Ecto neural progenitor cell (in vitro differentiated cells): Measurements from ENCODE around the gene CNST.
"Not testable (repeated sequence)": the region's sequence is repeated elsewhere in the genome, so short reads cannot be mapped to it uniquely, and the experiment has no call there.

Source experiments
- DNase-seq: peaks from one replicate; pipeline ENCODE4 v3.0.0-alpha.2; 2018; ENCODE audit warnings: low spot score

The CNST gene

GRCh38 chr1:246559310-246559709, 6.9 kb upstream of the CNST start:
- DNase-seq, result no peak

GRCh38 chr1:246560833-246561232, 5.4 kb upstream of the CNST start:
- not testable (repeated sequence) for DNase-seq

GRCh38 chr1:246564839-246565750, 1.2 kb upstream of the CNST start:
- no peak for DNase-seq

- no peak for DNase-seq
Measured at GRCh38 chr1:246565751-246566127, 517 bp upstream of the CNST start.

GRCh38 chr1:246566813-246567645, 773 bp downstream of the CNST start:
- no peak for DNase-seq

- no peak for DNase-seq
Measured at GRCh38 chr1:246567646-246568235, 1.5 kb downstream of the CNST start.

GRCh38 chr1:246569248-246570238, 3.3 kb downstream of the CNST start:
- DNase-seq, result no peak

GRCh38 chr1:246571309-246571708, 5.1 kb downstream of the CNST start:
- not testable (repeated sequence) for DNase-seq

GRCh38 chr1:246571953-246572352, 5.7 kb downstream of the CNST start:
- DNase-seq, result no peak

GRCh38 chr1:246572785-246573184, 6.5 kb downstream of the CNST start:
- DNase-seq, result no peak

GRCh38 chr1:246573491-246573890, 7.2 kb downstream of the CNST start:
- no peak for DNase-seq

- DNase-seq, result no peak
Measured at GRCh38 chr1:246576709-246577032, 10.4 kb downstream of the CNST start.

GRCh38 chr1:246577082-246577719, 10.9 kb downstream of the CNST start:
- DNase-seq, result no peak

- DNase-seq, result no peak
Measured at GRCh38 chr1:246577720-246578106, 11.5 kb downstream of the CNST start.

GRCh38 chr1:246579818-246580217, 13.6 kb downstream of the CNST start:
- no peak for DNase-seq

- DNase-seq, result no peak
Measured at GRCh38 chr1:246580497-246581370, 14.5 kb downstream of the CNST start.

- DNase-seq, result no peak
Measured at GRCh38 chr1:246582301-246583055, 16.2 kb downstream of the CNST start.

GRCh38 chr1:246583056-246583440, 16.8 kb downstream of the CNST start:
- DNase-seq, result no peak

GRCh38 chr1:246583448-246584185, 17.4 kb downstream of the CNST start:
- no peak for DNase-seq
